GM12878 (cell line): ENCODE measurements around the gene AGAP3.

Source experiments
- RAD21 ChIP-seq: IDR thresholded peaks from 2 replicates; pipeline ENCODE4 v1.6.1; 2011; ENCODE audit warnings: mild to moderate bottlenecking, low read depth, low read length, moderate library complexity; ENCODE audit not compliant: insufficient read depth
- TF ChIP-seq, protein P1 (sequence below), 3 experiments: IDR thresholded peaks in 2 of 3; conservative IDR thresholded peaks in 1 of 3; 2 replicates each; pipeline ENCODE4 v1.5.1; 2011; ENCODE audit warnings: low read depth in 3 of 3, low read length in 3 of 3, mild to moderate bottlenecking in 3 of 3, control low read depth in 2 of 3, moderate library complexity in 2 of 3, inconsistent platforms in 1 of 3, mixed read lengths in 1 of 3; ENCODE audit not compliant: control insufficient read depth in 2 of 3, insufficient read depth in 1 of 3; ENCODE audit errors: extremely low read depth in 1 of 3
- TF ChIP-seq, protein P2 (sequence below): IDR thresholded peaks from 2 replicates; pipeline ENCODE4 v1.6.1; 2011; ENCODE audit warnings: mild to moderate bottlenecking, low read depth, low read length, moderate library complexity; ENCODE audit not compliant: insufficient replicate concordance
- TF ChIP-seq, protein P3 (sequence below): fragments of 450-650 bp; formaldehyde crosslinking; IDR thresholded peaks from 2 replicates; pipeline ENCODE4 v1.4.0; 2022; ENCODE audit warnings: mild to moderate bottlenecking, moderate library complexity

DNA sequence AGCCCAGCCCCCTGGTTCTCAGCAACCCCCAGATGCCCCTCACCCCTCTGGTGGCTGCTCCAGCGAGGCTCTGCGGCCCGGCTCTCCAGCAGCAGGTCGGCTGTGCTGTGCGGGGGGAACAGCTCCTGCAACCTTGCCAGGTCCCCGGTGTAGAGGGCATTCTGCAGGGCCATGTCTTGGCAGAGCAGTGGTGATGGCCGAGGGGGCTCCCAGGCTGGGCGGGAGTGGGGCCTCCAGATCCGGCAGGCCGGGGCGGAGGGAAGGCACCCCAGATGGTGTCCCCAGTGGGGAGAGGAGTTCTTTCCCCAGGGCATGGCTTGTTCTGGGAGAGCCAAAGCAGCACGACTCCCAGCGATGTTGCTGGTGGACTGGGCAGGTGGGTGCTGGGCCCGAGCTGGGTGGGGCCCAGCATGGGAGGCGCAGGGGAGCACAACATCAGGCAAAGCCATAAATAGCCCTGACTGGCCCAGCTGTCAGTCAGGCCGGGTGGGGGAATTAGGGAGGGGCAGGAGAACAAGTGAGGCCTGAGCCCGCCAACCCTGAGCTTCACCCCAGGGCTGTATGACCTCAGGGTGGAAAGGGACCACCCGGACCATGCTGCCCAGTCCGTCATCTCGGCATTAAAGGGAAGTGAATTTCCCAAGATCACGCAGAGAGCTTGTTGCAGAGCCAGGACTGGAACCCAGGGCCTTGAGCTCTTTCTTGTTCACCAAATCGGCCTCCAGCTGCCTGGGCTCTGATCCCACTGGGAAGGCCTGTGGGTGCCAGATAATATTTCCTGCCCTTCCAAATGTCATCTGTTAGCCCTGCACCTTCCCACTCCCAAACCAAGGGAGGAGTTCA is 101.4 kb downstream of the AGAP3 start:
- TF ChIP-seq, protein P1, sequence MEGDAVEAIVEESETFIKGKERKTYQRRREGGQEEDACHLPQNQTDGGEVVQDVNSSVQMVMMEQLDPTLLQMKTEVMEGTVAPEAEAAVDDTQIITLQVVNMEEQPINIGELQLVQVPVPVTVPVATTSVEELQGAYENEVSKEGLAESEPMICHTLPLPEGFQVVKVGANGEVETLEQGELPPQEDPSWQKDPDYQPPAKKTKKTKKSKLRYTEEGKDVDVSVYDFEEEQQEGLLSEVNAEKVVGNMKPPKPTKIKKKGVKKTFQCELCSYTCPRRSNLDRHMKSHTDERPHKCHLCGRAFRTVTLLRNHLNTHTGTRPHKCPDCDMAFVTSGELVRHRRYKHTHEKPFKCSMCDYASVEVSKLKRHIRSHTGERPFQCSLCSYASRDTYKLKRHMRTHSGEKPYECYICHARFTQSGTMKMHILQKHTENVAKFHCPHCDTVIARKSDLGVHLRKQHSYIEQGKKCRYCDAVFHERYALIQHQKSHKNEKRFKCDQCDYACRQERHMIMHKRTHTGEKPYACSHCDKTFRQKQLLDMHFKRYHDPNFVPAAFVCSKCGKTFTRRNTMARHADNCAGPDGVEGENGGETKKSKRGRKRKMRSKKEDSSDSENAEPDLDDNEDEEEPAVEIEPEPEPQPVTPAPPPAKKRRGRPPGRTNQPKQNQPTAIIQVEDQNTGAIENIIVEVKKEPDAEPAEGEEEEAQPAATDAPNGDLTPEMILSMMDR (IDR thresholded peaks at IDR 0.05 in 2 of 3, conservative IDR thresholded peaks at IDR 0.05 in 1 of 3; ENCODE audit: control insufficient read depth in 2 of 3, extremely low read depth in 1 of 3, insufficient read depth in 1 of 3, low read depth in 3 of 3, low read length in 3 of 3) = no peak
- TF ChIP-seq RAD21 = no peak
- TF ChIP-seq, protein P2, sequence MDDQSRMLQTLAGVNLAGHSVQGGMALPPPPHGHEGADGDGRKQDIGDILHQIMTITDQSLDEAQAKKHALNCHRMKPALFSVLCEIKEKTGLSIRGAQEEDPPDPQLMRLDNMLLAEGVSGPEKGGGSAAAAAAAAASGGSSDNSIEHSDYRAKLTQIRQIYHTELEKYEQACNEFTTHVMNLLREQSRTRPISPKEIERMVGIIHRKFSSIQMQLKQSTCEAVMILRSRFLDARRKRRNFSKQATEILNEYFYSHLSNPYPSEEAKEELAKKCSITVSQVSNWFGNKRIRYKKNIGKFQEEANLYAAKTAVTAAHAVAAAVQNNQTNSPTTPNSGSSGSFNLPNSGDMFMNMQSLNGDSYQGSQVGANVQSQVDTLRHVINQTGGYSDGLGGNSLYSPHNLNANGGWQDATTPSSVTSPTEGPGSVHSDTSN = no peak
- TF ChIP-seq, protein P3, sequence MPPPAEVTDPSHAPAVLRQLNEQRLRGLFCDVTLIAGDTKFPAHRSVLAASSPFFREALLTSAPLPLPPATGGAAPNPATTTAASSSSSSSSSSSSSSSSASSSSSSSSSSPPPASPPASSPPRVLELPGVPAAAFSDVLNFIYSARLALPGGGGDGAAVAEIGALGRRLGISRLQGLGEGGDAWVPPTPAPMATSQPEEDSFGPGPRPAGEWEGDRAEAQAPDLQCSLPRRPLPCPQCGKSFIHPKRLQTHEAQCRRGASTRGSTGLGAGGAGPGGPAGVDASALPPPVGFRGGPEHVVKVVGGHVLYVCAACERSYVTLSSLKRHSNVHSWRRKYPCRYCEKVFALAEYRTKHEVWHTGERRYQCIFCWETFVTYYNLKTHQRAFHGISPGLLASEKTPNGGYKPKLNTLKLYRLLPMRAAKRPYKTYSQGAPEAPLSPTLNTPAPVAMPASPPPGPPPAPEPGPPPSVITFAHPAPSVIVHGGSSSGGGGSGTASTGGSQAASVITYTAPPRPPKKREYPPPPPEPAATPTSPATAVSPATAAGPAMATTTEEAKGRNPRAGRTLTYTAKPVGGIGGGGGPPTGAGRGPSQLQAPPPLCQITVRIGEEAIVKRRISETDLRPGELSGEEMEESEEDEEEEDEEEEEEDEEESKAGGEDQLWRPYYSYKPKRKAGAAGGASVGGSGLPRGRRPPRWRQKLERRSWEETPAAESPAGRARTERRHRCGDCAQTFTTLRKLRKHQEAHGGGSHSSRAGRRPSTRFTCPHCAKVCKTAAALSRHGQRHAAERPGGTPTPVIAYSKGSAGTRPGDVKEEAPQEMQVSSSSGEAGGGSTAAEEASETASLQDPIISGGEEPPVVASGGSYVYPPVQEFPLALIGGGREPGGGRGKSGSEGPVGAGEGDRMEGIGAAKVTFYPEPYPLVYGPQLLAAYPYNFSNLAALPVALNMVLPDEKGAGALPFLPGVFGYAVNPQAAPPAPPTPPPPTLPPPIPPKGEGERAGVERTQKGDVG (CRISPR knock-in tag) = no peak
